CD1c-positive myeloid dendritic cell (primary cell): ENCODE results near the gene XYLT1.
"Not testable (repeated sequence)": the region's sequence is repeated elsewhere in the genome, so short reads cannot be mapped to it uniquely, and the experiment has no call there.

Source experiments
- DNase-seq: peaks from one replicate; pipeline ENCODE4 v3.0.0-alpha.2; 2016; ENCODE audit errors: extremely low spot score

Gene XYLT1

DNA sequence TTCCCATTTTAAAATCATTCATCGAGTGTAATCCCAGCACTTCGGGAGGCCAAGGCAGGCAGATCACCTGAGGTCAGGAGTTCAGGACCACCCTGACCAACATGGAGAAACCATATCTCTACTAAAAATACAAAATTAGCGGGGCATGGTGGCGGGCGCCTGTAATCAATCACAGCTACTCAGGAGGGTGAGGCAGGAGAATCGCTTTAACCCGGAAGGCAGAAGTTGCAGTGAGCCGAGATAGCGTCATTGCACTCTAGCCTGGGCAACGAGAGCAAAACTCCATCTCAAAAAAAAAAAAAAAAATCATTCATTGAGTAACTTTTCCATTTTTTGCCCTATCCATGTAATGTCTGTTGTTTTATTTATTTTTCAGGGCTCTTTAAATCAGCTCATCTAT lies 135.4 kb downstream of the XYLT1 start:
- DNase-seq, result not testable (repeated sequence)

DNA sequence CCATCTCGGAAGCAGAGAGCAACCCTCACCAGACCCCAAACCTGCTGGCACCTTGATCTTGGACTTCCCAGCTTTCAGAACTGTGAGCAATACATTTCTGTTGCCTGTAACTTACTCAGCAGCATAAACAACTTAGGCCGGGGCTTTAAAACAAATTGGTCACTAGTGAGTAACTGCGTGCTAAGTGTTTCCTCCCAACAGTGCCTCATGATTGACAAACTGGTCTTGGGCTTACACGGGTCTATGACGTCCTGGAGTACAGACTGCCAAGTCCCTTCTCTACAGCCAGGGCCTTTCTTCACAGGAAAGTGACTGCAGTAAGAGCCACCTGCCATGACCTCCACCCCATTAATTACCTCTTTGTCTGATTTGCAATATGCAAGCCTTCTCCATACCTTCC lies 136.7 kb downstream of the XYLT1 start:
- DNase-seq, result peak; percentile 44

DNA sequence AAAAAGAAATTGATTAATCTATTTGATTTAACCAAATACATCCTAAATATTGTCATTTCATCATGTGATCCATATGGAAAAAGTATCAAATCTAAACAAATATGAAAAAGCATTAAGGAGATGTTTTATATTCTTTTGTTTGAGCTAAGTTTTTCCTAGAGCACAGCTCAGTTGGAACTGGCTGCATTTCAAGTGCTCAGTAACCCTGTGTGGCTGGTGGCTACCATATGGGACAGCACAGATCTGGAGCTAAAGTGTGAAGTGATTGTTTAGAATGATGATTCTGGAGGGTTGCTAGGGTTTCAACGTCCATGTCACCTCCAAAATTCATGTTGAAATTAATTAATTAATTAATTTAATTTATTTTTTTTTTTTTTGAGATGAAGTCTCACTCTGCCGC lies 137.5 kb downstream of the XYLT1 start:
- no peak for DNase-seq

DNA sequence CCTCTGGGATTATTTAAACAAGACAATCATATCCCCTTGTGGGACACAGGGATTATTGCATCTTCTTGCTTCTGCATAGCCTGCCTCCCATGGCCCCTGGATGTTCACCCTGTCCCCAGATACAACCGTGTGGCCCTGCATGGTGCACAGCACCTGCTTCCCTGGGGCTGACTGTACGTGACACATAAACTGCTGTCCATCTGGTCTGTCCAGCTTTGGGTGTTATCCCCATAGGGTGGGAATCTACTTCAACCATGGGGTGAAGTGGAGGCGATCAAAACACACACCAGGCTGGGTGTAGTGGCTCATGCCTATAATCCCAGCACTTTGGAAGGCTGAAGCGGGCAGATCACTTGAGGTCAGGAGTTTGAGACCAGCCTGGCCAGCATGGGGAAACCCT lies 138.8 kb downstream of the XYLT1 start:
- no peak for DNase-seq

DNA sequence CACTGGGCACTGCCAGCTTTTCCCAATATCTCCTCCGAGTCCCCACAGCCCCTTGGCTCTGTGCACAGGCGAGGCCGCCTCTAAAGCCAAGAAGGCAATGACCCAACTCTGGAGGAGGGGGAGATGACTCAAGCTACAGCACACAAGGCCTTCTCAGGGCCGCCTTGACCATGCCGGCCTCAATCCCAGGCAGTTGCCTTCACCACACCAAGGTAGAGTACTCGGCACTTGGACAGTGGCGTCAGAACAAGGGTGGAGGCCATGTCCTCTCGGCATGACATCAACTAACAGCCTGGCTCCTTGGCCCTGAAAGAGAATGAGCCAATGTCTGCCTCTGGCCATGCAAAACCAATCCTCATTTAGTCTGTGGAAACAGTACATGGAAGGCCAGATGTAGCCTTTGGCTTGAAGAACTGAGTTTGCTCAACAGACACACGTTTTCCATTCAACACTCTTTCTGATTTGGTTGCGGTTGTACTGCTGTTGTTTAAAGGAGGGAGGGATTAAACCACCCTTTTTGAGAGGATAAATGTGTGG lies 139.6 kb downstream of the XYLT1 start:
- DNase-seq, result no peak

DNA sequence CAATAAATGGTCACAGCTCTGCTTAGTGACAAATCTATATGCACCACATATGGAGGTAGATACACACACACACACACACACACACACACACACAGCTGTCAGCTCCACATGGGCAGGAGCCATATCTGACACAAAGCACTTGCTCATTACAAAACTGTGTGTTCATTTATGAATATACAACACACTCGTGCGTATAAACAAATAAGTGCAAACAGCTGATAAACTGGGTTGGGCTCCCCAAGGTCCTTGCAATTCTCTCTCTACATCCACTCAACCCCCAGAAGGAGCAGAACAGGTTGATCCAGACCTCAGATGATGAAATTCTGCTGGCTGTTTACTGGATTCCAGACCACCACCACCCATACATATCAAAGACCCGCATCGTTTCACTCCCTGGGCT lies 140.7 kb downstream of the XYLT1 start:
- DNase-seq, result no peak

DNA sequence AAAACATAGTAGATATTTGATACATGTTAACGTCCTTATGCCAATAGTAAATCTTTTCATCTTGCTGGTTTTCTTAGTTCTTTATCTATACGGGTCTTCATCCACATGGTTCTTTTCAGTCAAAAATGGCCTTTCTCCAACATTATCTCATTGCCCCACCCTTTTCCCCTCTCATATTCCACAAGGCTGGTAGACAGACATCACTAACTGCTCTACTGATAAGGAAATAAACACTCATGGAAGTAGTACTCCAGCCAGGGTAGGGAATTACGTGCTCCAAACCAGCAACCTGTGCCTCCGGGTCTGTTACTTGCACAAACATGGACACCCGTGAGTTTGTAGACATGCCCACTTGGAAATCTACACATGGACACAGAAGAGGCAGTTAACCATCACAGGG lies 141.4 kb downstream of the XYLT1 start:
- DNase-seq, result no peak

DNA sequence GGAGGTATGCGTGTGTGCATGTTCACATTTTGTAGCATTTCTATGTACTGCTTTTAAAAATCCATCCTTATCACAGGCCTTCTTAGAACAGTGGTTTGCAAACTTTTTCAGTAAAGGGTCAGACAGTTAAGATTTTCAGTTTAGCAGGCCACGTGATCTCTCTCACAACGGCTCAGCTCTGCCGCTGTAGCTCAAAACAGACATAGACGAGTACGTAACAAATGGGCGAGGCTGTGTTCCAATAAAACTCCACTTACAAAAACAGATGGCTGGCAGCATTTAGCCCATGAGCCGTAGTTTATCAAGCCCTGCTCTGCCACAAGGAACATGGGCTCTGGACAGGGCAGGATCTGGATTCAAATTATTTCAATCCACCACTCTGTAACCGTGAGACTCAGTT lies 141.8 kb downstream of the XYLT1 start:
- DNase-seq, result no peak

DNA sequence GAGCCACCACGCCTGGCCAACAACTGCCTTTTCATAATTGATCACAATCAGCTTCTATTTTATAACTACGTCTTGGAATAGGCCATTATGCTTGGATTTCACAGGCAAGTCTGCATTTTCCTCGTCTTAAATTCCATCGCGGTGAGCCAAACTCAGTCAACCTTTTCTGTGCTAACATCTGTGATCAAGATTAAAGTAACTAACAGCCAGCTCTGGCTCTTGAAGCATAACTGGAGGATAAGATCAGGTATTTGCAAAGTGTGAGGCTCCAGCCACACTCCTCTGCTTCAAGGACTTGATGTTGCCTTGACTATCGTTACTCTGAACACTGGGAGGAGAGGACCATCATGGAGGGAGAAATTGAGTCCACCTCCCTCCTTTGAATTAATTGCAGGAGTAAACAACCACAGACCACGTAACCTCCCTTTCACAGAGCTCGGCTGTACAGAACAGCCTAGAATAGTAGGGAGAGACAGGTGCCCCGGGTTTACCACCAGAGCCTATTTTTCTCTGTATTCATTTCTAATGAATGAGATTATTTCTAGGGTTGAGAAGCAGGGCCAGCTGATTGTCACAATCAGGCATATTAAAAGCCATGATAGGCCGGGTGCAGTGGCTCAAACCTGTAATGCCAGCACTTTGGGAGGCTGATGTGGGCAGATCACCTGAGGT lies 143.0 kb downstream of the XYLT1 start:
- no peak for DNase-seq

DNA sequence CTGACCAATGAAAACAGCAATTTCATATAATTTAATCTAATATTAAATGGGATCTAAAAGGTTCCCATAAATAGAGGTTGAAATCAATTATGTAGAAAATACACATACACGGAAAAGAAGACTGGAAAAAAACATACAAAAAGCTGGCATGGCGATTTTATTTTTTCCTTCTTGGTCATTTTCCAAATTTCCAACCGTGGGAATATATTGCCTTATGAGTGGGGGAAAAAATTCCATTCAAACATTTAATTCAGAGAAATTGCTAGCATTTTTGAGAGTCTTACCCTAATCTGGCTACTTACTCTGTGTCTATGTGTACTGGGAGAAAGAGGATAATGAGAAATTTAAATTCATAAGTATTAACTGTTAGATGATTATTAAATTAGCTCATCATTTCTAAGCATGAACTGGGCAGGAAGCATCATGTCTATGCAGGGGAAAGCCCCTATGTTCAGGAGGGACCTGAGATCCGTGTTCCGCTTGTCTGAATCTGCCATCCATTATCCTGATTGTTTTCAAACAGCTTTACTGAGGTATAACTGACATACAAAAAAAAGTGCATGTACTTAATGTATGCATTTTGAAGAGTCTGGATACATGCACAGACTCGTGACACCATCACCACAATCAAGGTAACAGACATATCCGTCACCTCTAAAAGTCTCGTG lies 145.2 kb downstream of the XYLT1 start:
- DNase-seq, result no peak

DNA sequence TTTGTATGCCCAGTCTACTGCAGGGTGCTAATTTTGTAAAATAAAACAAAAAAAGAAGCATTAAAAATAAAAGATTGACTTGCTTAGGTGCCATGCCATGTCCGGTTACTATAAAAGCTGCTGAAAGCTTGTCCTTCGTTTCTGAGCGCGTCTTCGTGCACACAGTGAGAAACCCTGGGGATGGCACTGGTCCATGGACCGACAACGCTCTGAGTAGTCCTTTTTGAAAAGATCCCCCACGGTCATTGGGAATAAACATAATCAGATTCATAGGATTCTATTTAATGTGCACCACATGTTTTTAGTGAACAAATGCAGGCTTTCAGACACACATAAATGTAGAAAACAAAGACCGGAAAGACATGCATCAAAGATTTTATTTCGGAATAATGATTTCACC lies 146.3 kb downstream of the XYLT1 start:
- DNase-seq, result no peak

DNA sequence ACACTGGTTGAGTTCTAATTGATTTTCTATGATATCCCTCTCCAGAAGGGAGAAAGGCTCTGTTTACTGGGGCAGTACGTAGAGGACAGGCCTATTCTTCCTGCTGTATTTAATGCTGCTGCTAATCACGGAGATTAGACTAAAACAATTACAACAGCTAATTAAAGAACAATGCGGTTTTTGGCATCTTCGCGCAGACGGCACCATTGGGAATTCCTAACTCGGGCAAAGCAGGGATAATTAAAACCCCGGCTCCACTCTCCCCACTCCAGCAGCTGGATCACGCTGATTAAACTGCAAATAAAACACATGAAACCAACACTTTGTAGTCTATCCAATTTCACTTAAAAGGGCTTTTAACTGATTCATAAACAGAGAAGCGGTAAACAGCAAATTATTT lies 147.6 kb downstream of the XYLT1 start:
- no peak for DNase-seq

DNA sequence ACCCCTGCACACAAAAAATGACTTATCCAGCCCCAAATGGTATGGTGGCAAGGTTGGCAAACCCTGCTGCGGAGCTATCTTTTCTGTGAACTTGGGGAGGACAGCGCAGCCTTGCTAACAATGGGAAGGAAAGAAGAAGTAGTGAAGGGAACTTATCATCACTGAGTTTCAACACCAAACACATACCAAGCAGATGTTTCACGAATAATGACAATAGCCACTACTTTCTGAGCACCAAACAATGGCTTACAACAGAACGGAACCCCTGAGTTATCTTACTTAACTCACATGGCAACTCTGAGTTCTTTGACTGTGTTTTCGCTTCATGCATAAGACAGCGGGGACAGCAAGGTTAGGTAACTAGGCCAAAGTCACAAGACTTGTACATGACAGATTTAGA lies 148.9 kb downstream of the XYLT1 start:
- peak; percentile 71 for DNase-seq

DNA sequence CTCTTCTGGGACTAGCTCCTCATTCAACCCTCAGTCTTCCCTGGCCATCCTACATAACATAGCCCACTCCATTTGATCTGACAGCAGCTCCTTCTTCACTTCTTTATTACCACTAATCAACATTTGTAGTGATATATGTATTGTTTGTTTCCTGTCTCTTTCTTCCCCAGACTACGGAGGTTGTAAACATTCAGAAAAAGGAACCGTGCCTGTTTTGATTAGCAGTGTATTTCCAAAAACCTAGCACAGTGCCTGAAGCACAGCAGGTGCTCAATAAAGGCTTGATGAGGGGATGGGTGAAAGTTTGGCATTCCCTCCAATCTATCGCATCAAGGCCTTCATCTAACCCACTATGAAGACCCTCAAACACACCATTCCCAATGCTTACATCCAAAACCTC lies 150.8 kb downstream of the XYLT1 start:
- DNase-seq, result peak; percentile 49

DNA sequence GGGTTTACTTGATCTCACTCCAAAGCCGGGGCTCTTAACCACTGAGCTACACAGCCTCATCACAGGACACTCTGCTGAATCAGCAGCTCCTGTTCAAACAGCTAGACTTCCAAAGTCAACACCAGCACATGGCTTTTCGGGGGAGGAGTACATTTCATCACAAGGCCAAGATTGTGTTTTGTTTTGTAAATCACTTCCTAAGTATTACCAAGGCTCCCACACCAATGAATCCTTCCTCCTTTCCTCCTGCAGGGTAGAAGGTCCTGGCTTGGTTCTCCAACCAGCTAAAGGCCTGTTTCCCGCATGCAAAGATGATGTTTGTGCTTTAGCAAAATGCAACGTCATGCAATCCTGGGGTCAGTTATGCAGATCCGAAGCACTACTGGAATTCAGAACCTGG lies 152.5 kb downstream of the XYLT1 start:
- peak; percentile 77 for DNase-seq

DNA sequence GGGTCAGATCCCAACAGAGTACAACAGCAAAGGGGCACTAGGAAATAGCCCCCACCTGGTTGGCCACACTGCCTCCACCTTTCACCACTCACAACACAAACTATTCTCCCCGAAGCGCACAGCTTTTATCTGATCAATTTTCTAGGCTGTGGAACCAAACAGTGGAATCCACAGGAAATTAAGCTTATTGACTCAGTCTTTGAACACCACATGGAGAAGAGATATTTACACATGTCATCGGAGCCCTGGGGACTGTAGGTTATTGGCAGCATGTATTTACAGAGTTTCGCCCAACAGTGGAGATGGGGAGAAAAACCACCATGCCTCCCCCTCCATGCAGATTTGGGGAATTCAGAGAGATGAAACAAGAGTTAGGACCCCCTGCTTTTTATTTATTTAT lies 154.8 kb downstream of the XYLT1 start:
- no peak for DNase-seq

DNA sequence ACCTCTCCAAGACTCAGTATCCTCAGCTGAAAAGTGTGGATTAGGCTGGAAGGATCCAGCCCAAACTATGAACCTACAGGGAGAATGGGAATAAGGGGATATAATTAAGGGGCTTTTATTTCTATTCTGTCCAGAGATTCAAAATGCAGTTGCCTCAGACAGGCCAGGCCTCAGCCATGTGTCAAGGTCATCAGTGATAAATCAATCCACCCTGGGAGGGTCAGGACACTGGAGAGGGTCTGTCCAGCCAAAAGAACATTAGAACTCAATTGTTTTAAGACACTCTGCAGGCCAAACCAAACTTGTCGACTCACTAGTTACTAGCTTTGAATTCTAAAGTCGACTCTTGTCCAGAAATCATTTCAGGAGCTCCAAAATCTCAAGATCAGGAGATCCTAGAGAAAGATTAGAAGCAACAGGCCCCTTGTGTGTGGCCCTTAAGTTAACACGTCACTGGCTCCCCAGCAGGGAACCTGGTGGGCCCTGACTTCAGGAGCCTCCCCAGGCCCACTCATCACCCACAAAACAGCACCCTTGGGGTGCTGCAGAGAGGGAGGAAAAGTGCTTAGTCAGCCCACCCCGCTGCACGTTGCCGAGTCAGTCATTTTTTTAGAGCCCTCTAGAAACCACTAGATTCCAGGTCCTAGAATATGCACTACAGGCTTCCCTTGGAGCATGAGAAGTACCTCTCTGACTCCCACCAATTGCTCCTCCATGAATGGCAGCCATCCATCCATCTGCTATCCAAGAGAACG lies 156.8 kb downstream of the XYLT1 start:
- no peak for DNase-seq

DNA sequence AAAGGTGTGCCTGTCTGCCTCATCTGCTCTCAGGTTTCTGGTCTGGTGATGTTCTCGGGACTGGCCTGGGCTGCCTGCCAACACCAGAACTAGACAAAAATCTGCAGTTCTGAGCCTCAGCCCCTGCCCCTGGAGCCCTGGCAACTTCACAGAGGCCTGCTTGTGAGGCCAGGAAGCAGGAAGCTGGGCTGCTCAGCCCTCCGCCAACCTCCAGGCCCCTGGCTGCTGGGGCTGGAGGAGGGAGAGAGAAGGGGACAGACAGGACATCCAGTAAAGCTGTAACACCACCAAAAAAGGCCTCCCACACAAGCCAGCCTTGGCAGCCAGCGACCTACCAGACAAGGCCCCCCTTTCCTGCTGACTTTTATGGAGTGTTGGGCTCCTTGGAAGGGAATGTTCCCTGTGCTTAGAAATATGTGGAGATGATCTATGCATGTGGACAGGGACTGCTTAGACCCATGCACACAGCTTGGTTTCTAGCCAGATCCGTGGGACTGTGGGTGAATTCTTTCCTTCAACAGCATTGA lies 157.6 kb downstream of the XYLT1 start:
- no peak for DNase-seq

DNA sequence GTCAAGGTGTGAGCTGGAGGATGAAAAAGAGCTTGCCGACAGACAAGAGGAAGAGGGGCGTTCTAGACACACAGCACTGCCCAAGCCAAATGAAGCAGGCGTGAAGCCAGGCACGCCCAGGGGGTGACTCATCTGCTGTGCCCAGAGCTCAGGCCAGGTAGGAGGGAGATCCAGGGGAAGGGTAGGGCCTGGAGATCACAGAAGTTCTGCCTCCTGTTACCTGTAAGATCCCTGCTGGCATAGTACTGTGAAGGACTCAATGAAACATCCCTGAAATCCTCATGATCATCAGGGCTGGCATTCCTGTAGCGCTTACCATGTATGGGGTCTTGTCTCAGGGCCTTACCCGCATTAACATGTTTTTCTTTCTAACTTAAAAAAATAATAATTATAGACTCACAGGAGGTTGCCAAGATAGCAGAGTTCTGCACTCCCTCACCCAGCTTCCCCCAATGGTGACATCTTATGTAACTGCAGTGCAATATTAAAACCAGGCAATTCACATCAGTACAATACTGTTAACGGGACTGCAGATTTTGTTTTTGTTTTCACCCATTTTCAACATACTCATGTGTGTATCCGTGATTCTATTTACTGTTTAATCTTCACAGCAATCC lies 158.6 kb downstream of the XYLT1 start:
- peak; percentile 36 for DNase-seq

DNA sequence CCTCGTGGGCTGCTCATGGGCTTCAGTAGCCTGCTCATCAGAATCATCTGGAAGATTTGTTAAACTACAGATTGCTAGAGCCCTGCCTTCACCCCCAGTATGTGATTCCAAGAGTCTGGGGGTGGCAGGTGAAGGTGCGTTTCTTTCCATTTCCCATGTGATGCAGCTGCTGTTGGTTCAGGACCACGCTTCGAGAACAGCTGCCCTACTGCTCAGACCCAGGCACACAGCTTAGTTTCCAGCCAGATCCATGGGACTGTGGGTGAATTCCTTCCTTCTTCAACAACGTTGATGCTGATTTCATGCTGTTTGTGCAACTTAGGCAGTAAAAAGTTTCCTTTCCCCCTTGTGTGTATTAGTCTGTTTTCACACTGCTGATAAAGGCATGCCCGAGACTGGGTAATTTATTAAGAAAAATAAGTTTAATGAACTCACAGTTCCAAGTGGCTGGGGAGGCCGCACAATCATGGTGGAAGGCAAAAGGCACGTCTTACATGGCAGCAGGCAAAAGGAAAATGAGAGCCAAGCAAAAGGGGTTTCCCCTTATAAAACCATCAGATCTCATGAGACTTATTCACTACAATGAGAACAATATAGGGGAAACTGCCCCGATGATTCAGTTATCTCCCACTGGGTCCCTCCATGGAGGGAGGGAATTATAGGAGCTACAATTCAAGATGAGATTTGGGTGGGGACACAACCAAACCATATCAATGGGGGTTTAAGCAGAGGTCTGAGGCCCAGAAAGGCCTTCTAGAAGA lies 159.2 kb downstream of the XYLT1 start:
- no peak for DNase-seq

DNA sequence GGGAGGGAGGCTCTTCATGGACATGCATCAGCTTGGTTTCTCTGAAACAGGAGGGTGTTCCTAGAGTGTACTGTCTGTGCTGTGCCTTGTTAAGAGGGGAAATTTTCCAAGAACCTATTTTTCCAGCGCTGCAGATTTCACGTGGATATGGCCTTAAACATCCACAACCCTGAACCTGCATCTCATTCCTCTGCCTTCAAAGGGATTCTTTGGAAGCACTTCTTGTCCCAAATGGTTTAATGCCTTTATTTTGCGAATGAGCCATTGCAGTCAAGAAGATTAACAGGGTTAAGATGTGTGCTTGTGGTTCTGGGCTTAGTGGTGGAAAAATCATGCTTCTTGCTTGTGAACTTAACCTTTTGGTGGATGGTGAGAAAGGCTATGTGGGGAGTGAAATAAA lies 161.2 kb downstream of the XYLT1 start:
- no peak for DNase-seq
